SK-N-SH (cell line): ENCODE results near the gene PDGFA. TPM values are rescaled to one million over a fixed set of nuclear protein-coding genes. Genes with fewer than 3 reads are reported as not detected.

Source experiments
- CTCF ChIA-PET: fragments of 300-600, 350-600 bp; formaldehyde crosslinking; extraction: SDS; loops from one replicate; lab custom pipeline; 2021; lab: Yijun Ruan, JAX
- POLR2A ChIA-PET: fragments of 350-600 bp; sonication (Branson Sonifier 250); formaldehyde crosslinking; extraction: SDS; loops from one replicate; lab custom pipeline; 2020; ENCODE audit warnings: antibody characterized with exemption, inconsistent platforms; lab: Yijun Ruan, JAX
- DNase-seq: peaks from one replicate; pipeline ENCODE4 v3.0.0; 2012
- H2AFZ ChIP-seq: fragments of 200-600 bp; sonication (generic); 2 replicates; pipeline ENCODE4 v1.8.1; 2016; ENCODE audit warnings: antibody characterized with exemption, mild to moderate bottlenecking, low read depth
- H3F3A ChIP-seq: fragments of 200-600 bp; sonication (generic); replicated peaks from 2 replicates; pipeline ENCODE3; 2016; ENCODE audit warnings: antibody characterized with exemption, mild to moderate bottlenecking; ENCODE audit not compliant: insufficient read depth
- H3K27ac ChIP-seq, 2 experiments: fragments of 200-500 bp in 1 of 2; fragments of 200-600 bp in 1 of 2; sonication (Bioruptor generic) in 1 of 2; sonication (generic), shearing (Covaris generic) in 1 of 2; 2 replicates each; pipeline versions ENCODE4 v1.5.1 to v1.6.1; 2014 to 2016; ENCODE audit warnings: low read depth in 2 of 2, inconsistent platforms in 1 of 2, low read length in 1 of 2, mild to moderate bottlenecking in 1 of 2, mixed read lengths in 1 of 2
- H3K27me3 ChIP-seq: fragments of 200-600 bp; sonication (generic), shearing (Covaris generic); 2 replicates; pipeline ENCODE4 v1.6.1; 2016; ENCODE audit warnings: mixed run types; ENCODE audit not compliant: insufficient read depth
- H3K36me3 ChIP-seq, 2 experiments: fragments of 200-500 bp in 1 of 2; fragments of 200-600 bp in 1 of 2; sonication (Bioruptor generic) in 1 of 2; sonication (generic) in 1 of 2; replicated peaks in 1 of 2; 2 replicates each; pipeline versions ENCODE3 to v1.5.1; 2014 to 2016; ENCODE audit warnings: low read length in 1 of 2, mild to moderate bottlenecking in 1 of 2; ENCODE audit not compliant: insufficient read depth in 2 of 2, control insufficient read depth in 1 of 2
- H3K4me1 ChIP-seq, 2 experiments: fragments of 200-500 bp in 1 of 2; fragments of 200-600 bp in 1 of 2; sonication (Bioruptor generic) in 1 of 2; sonication (generic), shearing (Covaris generic) in 1 of 2; 2 replicates each; pipeline versions ENCODE4 v1.5.1 to v1.6.1; 2014 to 2016; ENCODE audit warnings: low read depth in 1 of 2, low read length in 1 of 2, mixed run types in 1 of 2; ENCODE audit not compliant: insufficient read depth in 2 of 2, control insufficient read depth in 1 of 2
- H3K4me2 ChIP-seq: fragments of 200-600 bp; sonication (generic), shearing (Covaris generic); 2 replicates; pipeline ENCODE4 v1.6.1; 2017; ENCODE audit warnings: mixed run types
- H3K4me3 ChIP-seq, 2 experiments: fragments of 200-500 bp in 1 of 2; fragments of 200-600 bp in 1 of 2; sonication (Bioruptor generic) in 1 of 2; sonication (generic), shearing (Covaris generic) in 1 of 2; 2 replicates each; pipeline versions ENCODE4 v1.5.1 to v1.8.1; 2014 to 2016; ENCODE audit warnings: low read depth in 2 of 2, inconsistent platforms in 1 of 2, low read length in 1 of 2, mild to moderate bottlenecking in 1 of 2, mixed read lengths in 1 of 2, moderate library complexity in 1 of 2
- H3K79me2 ChIP-seq: fragments of 200-600 bp; sonication (generic); 2 replicates; pipeline ENCODE4 v1.8.1; 2017; ENCODE audit warnings: mild to moderate bottlenecking; ENCODE audit not compliant: insufficient read depth
- H3K9ac ChIP-seq: fragments of 200-600 bp; sonication (generic); 2 replicates; pipeline ENCODE4 v1.6.1; 2017; ENCODE audit warnings: mixed run types
- H3K9me2 ChIP-seq: fragments of 200-600 bp; sonication (generic); 2 replicates; pipeline ENCODE4 v1.6.1; 2017; ENCODE audit warnings: mixed run types
- H3K9me3 ChIP-seq: fragments of 200-600 bp; sonication (generic); 2 replicates; pipeline ENCODE4 v1.6.1; 2017; ENCODE audit warnings: mixed run types, mild to moderate bottlenecking, moderate library complexity
- H4K20me1 ChIP-seq: fragments of 200-600 bp; sonication (generic); 2 replicates; pipeline ENCODE4 v1.6.1; 2017; ENCODE audit warnings: mild to moderate bottlenecking, mixed run types; ENCODE audit not compliant: insufficient read depth
- FOXM1 ChIP-seq: IDR thresholded peaks from 2 replicates; pipeline ENCODE4 v1.4.0; 2012; ENCODE audit warnings: low read depth, mild to moderate bottlenecking
- GATA2 ChIP-seq: sonication (generic); formaldehyde crosslinking; IDR thresholded peaks from 2 replicates; pipeline ENCODE4 v1.5.0; 2020; ENCODE audit warnings: mild to moderate bottlenecking, missing genetic modification reagents
- NRF1 ChIP-seq: IDR thresholded peaks from 2 replicates; pipeline ENCODE4 v1.6.1; 2012; ENCODE audit warnings: low read depth, mild to moderate bottlenecking, low read length
- SMC3 ChIP-seq: IDR thresholded peaks from 2 replicates; pipeline ENCODE4 v1.6.1; 2012; ENCODE audit warnings: low read depth, low read length, improper control_type of control experiment
- TEAD4 ChIP-seq: IDR thresholded peaks from 2 replicates; pipeline ENCODE4 v1.4.0; 2012; ENCODE audit warnings: mild to moderate bottlenecking, borderline replicate concordance; ENCODE audit not compliant: insufficient read depth
- WGBS: methylation state at CpG from one replicate; pipeline ENCODE4 v1.1.6; 2017; ENCODE audit warnings: low lambda C conversion rate; 5-methylcytosine and 5-hydroxymethylcytosine counted together
- polyA plus RNA-seq, 3 experiments: library from polyadenylated mRNA; depleted of rRNA; stranded (reverse); fragments of >200 nt; gene quantifications; 2 replicates each; pipeline ENCODE4 v1.2.3, GENCODE V29; 2012
- TF ChIP-seq, protein P1 (sequence below): IDR thresholded peaks from 2 replicates; pipeline ENCODE4; 2012
- TF ChIP-seq, protein P2 (sequence below): fragments of 150-350 bp; IDR thresholded peaks from 2 replicates; pipeline ENCODE4 v1.6.1; 2016; ENCODE audit warnings: mild to moderate bottlenecking, low read depth, low read length
- TF ChIP-seq, protein P3 (sequence below): IDR thresholded peaks from 2 replicates; pipeline ENCODE4 v1.4.0; 2012; ENCODE audit warnings: low read depth
- TF ChIP-seq, protein P4 (sequence below): fragments of 150-350 bp; IDR thresholded peaks from 2 replicates; pipeline ENCODE4 v1.6.1; 2017; ENCODE audit warnings: antibody characterized with exemption, low read length, low read depth, borderline replicate concordance
- TF ChIP-seq, protein P5 (sequence below): IDR thresholded peaks from 2 replicates; pipeline ENCODE4 v1.6.1; 2012; ENCODE audit warnings: mild to moderate bottlenecking, low read depth, low read length, moderate library complexity

Gene PDGFA
- 13.5 and 18.9 TPM in 2 replicates for polyA plus RNA-seq (2012; rRNA removed)
- polyA plus RNA-seq (2012; cell fraction: cytosol; rRNA removed), result 6.8 and 9.8 TPM in 2 replicates
- polyA plus RNA-seq (2012; cell fraction: nucleus; rRNA removed), result 36.8 and 43.2 TPM in 2 replicates

DNA sequence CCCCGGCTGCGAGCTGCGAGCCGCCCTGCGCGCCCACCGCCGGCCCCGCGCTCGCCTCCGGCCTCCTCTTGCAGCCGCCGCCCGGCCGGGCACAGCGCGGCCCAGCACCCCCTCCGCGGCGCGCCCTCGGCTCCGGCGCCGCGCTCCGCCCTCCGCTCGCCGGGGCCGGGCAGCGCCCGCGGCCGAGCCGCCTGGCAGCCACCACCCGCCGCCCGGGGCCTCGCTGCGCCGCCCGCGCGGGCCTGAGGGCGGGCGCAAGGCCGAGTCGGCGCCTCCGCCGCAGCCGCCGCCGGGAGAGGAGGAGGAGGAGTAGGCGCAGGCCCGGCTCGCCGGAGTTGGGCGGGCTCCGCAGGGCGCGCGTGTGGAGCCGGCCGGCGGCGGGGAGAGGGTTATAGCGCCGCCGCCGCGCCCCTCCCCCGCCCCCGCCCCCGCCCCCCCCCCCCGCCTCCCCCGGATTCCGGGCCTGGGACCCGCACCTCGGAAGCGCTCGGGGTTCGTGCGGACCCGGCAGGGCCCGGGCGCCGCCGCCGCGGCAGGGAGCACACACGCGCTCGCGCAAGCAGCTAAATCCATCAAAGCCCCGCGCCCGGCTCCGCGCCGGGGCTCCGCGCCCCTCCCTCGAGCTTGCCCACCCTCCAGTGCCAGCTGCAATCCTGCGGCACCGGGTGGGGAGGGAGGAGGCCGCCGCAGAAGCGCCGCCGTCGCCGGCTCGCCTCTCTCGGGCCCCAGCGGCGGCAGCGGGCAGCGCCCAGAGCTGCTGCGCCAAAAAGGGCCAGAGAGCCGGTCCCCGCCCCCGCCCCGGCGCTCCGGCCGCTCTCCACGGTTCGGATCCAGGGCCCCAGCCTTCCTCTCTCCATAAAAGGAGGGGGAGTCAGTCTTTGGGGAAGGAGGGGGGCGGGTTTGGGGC is at the start of gene PDGFA:
Gene PDGFA (minus strand): TSS at position 363 of the 907 bp plus-strand sequence. CDS start 845 bp downstream, outside the sequence.
- Histone ChIP-seq H2AFZ (no peak within 1 kb of the TSS), H3K4me2 (peak within 1 kb of the TSS; percentile 100), H3K79me2 (peaks cover 43% of the 10 kb centered on the region), H3K9me3 (no peaks in the 10 kb centered on the region), H3K4me3 (peak within 1 kb of the TSS; percentile 67 to 100), H4K20me1 (peaks cover 25% of the 10 kb centered on the region), H3K27me3 (no peaks in the 10 kb centered on the region), H3F3A (peaks cover 9% of the 10 kb centered on the region), H3K9me2 (no peaks in the 10 kb centered on the region), H3K4me1 (peaks cover 4 to 20% of the 10 kb centered on the region in 2 experiments; a peak in 3 of 4 replicates), H3K36me3 (no peaks in the 10 kb centered on the region), H3K27ac (peak within 1 kb of the TSS in 1 of 2 experiments; percentile 70; a peak in 2 of 4 replicates), H3K9ac (peak within 1 kb of the TSS; percentile 91)
- ChIA-PET POLR2A (interaction anchor here (0.9 kb wide), 1 partner anchor 39 kb away, joined by 3 read pairs; no protein-coding TSS in a partner anchor), CTCF (interaction anchor here (1.1 to 1.5 kb wide), 4 partner anchors 10 to 48 kb away, joined by 3 to 8 read pairs (median 4); no protein-coding TSS in a partner anchor)
- DNase-seq, result peak; percentile 83
- 0% methylated on average over 10 of the region's 132 CpGs for WGBS
- TF ChIP-seq, protein P1, sequence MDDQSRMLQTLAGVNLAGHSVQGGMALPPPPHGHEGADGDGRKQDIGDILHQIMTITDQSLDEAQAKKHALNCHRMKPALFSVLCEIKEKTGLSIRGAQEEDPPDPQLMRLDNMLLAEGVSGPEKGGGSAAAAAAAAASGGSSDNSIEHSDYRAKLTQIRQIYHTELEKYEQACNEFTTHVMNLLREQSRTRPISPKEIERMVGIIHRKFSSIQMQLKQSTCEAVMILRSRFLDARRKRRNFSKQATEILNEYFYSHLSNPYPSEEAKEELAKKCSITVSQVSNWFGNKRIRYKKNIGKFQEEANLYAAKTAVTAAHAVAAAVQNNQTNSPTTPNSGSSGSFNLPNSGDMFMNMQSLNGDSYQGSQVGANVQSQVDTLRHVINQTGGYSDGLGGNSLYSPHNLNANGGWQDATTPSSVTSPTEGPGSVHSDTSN, result no peak
- TF ChIP-seq FOXM1, result no peak
- TF ChIP-seq, protein P2, sequence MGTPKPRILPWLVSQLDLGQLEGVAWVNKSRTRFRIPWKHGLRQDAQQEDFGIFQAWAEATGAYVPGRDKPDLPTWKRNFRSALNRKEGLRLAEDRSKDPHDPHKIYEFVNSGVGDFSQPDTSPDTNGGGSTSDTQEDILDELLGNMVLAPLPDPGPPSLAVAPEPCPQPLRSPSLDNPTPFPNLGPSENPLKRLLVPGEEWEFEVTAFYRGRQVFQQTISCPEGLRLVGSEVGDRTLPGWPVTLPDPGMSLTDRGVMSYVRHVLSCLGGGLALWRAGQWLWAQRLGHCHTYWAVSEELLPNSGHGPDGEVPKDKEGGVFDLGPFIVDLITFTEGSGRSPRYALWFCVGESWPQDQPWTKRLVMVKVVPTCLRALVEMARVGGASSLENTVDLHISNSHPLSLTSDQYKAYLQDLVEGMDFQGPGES, result no peak
- TF ChIP-seq SMC3, result no peak
- TF ChIP-seq, protein P3, sequence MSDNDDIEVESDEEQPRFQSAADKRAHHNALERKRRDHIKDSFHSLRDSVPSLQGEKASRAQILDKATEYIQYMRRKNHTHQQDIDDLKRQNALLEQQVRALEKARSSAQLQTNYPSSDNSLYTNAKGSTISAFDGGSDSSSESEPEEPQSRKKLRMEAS, result 0 out of 2 replicates have a peak, but pooled peaks have one; percentile 11
- TF ChIP-seq GATA2, result no peak

DNA sequence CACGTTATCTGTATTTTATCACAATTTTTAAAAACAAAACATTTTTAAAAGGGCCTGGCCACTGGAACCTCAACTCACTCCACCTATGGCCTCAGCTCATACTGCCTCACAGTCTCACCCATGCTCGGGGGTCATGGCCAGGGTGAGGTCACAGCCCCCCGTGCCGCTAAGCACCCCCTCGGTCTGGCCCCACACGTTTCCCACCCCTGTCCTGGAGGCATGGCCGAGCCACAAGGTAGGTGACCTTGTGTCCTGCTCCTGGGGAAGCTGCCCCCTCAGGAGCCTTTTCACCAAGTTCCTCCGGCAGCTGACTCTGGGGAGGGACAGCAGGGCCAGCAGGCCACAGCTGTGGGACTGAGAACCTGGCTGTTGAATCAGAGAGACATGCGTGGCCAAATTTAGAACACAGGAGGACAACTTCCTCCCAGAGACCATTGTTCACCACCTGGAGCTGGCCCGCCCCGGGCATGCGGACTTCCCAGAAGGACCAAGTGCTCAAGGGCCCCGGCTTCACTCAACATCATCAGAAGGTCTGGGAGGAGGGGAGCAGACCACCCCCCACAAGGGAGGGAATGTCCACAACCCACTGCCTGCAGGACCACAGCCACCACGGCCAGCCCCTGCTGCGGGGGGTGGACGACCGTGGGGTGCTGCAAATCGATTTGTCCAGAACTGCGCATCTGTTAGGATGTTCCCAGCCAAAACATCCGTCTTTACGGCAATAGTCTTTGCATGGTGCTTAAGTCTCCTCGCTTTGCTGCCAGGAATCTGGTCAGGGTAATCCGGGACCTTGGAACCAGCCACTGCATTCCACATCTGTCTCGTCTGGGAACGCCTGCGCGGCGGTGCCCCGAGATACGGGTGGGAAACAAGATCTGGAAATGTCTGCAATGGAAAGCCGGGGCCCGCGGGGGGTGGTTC is 48.6 kb upstream of the PDGFA start:
- H3K9ac ChIP-seq, result no peak overlapping the region
- ChIA-PET CTCF (no interaction called here), POLR2A (no interaction called here)
- no peak overlapping the region for H2AFZ ChIP-seq
- H4K20me1 ChIP-seq, result no peaks in the 10 kb centered on the region
- no peaks in the 10 kb centered on the region for H3K9me3 ChIP-seq
- DNase-seq, result no peak
- H3K4me1 ChIP-seq, result no peaks in the 10 kb centered on the region
- no peak overlapping the region for H3K27ac ChIP-seq
- no peaks in the 10 kb centered on the region for H3K27me3 ChIP-seq
- WGBS, result 95% methylated on average over 25 of the region's 33 CpGs
- no peak overlapping the region for H3K4me3 ChIP-seq
- no peaks in the 10 kb centered on the region for H3F3A ChIP-seq
- H3K79me2 ChIP-seq, result no peaks in the 10 kb centered on the region
- H3K9me2 ChIP-seq, result no peaks in the 10 kb centered on the region
- H3K36me3 ChIP-seq, result peaks cover 0 to 3% of the 10 kb centered on the region in 2 experiments
- no peak overlapping the region for H3K4me2 ChIP-seq
- TF ChIP-seq, protein P4, sequence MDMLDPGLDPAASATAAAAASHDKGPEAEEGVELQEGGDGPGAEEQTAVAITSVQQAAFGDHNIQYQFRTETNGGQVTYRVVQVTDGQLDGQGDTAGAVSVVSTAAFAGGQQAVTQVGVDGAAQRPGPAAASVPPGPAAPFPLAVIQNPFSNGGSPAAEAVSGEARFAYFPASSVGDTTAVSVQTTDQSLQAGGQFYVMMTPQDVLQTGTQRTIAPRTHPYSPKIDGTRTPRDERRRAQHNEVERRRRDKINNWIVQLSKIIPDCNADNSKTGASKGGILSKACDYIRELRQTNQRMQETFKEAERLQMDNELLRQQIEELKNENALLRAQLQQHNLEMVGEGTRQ, result no peak
- TF ChIP-seq NRF1, result no peak
- TF ChIP-seq, protein P5, sequence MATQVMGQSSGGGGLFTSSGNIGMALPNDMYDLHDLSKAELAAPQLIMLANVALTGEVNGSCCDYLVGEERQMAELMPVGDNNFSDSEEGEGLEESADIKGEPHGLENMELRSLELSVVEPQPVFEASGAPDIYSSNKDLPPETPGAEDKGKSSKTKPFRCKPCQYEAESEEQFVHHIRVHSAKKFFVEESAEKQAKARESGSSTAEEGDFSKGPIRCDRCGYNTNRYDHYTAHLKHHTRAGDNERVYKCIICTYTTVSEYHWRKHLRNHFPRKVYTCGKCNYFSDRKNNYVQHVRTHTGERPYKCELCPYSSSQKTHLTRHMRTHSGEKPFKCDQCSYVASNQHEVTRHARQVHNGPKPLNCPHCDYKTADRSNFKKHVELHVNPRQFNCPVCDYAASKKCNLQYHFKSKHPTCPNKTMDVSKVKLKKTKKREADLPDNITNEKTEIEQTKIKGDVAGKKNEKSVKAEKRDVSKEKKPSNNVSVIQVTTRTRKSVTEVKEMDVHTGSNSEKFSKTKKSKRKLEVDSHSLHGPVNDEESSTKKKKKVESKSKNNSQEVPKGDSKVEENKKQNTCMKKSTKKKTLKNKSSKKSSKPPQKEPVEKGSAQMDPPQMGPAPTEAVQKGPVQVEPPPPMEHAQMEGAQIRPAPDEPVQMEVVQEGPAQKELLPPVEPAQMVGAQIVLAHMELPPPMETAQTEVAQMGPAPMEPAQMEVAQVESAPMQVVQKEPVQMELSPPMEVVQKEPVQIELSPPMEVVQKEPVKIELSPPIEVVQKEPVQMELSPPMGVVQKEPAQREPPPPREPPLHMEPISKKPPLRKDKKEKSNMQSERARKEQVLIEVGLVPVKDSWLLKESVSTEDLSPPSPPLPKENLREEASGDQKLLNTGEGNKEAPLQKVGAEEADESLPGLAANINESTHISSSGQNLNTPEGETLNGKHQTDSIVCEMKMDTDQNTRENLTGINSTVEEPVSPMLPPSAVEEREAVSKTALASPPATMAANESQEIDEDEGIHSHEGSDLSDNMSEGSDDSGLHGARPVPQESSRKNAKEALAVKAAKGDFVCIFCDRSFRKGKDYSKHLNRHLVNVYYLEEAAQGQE, result no peak
- TF ChIP-seq TEAD4, result no peak
- TF ChIP-seq, protein P1, result no peak
- TF ChIP-seq, protein P2, result no peak
